ENCODE data around the gene PRKD1. TPM values are rescaled to one million over a fixed set of nuclear protein-coding genes. Genes with fewer than 3 reads are reported as not detected.
"Not testable (repeated sequence)": the region's sequence is repeated elsewhere in the genome, so short reads cannot be mapped to it uniquely, and the experiment has no call there.

The PRKD1 gene
- total RNA-seq, 1 experiment from 2014 or later, result 1.2 TPM

DNA sequence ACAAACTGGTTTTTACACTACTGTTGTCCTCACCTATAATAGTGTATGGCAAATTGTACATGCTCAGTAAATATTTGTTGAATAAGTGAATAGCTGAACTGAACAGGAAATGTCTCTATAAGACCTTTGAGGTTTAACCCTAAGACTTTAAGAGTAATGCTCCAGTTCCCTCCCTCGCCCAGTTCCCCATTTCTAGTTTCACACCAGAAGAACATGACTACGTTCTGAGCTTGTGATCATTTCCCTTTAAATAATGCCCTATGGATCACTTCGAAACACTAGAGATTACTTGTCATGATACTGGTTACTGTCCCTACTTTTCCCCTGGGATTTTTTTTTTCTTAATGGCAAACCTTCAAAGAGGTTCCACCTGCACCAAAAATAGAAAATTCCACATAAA lies 69.3 kb downstream of the PRKD1 start:
- H3K79me2 ChIP-seq (ENCODE audit: low read length), result no peaks in the 10 kb centered on the region
- ATAC-seq, result no peak

GRCh38 chr14:29857551-29857950 lies 70.1 kb downstream of the PRKD1 start:
- H3K27me3 ChIP-seq (ENCODE audit: low read length), result no peaks in the 10 kb centered on the region
- H3K4me3 ChIP-seq (ENCODE audit: low read length), result no peak overlapping the region
- no peaks in the 10 kb centered on the region for H3K79me2 ChIP-seq (ENCODE audit: low read length)
- H3K27ac ChIP-seq (ENCODE audit: low read length), result no peak overlapping the region
- H3K9me2 ChIP-seq (replicated peaks; ENCODE audit: low read length), result no peaks in the 10 kb centered on the region
- no peaks in the 10 kb centered on the region for H4K20me1 ChIP-seq (ENCODE audit: low read length)
- H3K9me3 ChIP-seq (ENCODE audit: low read length), result no peaks in the 10 kb centered on the region
- no TSS peak for BruUV-seq (replicated peaks)
- H3F3A ChIP-seq (ENCODE audit: low read length, unreplicated experiment), result no peaks in the 10 kb centered on the region
- DNase-seq (no peak), ATAC-seq (no peak)
- H3K4me1 ChIP-seq (ENCODE audit: insufficient read depth, low read length), result no peaks in the 10 kb centered on the region
- TF ChIP-seq EZH2 (IDR thresholded peaks at IDR 0.05; ENCODE audit: low read length, unreplicated experiment), result no peak
- no peak for TF ChIP-seq EZH2phosphoT487 (IDR thresholded peaks at IDR 0.05; ENCODE audit: borderline replicate concordance, low read length)
- no peak for TF ChIP-seq CTCF (conservative IDR thresholded peaks at IDR 0.05; ENCODE audit: low read depth, low read length)
- H3K36me3 ChIP-seq (ENCODE audit: low read depth, low read length), result no peaks in the 10 kb centered on the region
- H3K4me2 ChIP-seq (ENCODE audit: low read length), result no peak overlapping the region
- intact Hi-C loops (cut with micrococcal nuclease), result no loop called here
- ChIA-PET POLR2A (ENCODE audit: unreplicated experiment) (no interaction called here), CTCF (no interaction called here)
- no peak overlapping the region for H2AFZ ChIP-seq (ENCODE audit: low read length)
- H3K9ac ChIP-seq (ENCODE audit: low read length), result no peak overlapping the region

More for the DNA sequence above, 69.3 kb downstream of the PRKD1 start:
- Histone ChIP-seq H3K4me2 (ENCODE audit: low read length) (no peak overlapping the region), H3K9me2 (replicated peaks; ENCODE audit: low read length) (no peaks in the 10 kb centered on the region), H4K20me1 (ENCODE audit: low read length) (no peaks in the 10 kb centered on the region), H3K27me3 (ENCODE audit: low read length) (no peaks in the 10 kb centered on the region), H3K36me3 (ENCODE audit: low read depth, low read length) (no peaks in the 10 kb centered on the region), H3F3A (ENCODE audit: low read length, unreplicated experiment) (no peaks in the 10 kb centered on the region), H3K4me1 (ENCODE audit: insufficient read depth, low read length) (no peaks in the 10 kb centered on the region), H3K9ac (ENCODE audit: low read length) (no peak overlapping the region), H3K9me3 (ENCODE audit: low read length) (no peaks in the 10 kb centered on the region), H3K4me3 (ENCODE audit: low read length) (no peak overlapping the region), H2AFZ (ENCODE audit: low read length) (no peak overlapping the region), H3K27ac (ENCODE audit: low read length) (no peak overlapping the region)
- no TSS peak for BruUV-seq (replicated peaks)
- TF ChIP-seq EZH2phosphoT487 (IDR thresholded peaks at IDR 0.05; ENCODE audit: borderline replicate concordance, low read length), result no peak
- TF ChIP-seq CTCF (conservative IDR thresholded peaks at IDR 0.05; ENCODE audit: low read depth, low read length), result no peak
- TF ChIP-seq EZH2 (IDR thresholded peaks at IDR 0.05; ENCODE audit: low read length, unreplicated experiment), result no peak
- POLR2A ChIA-PET (ENCODE audit: unreplicated experiment), result interaction anchor here (0.6 kb wide), 1 partner anchor 12 kb away, joined by 3 read pairs; no protein-coding TSS in a partner anchor
- intact Hi-C loops (cut with micrococcal nuclease), result no loop called here
- CTCF ChIA-PET, result no interaction called here
- DNase-seq, result no peak

DNA sequence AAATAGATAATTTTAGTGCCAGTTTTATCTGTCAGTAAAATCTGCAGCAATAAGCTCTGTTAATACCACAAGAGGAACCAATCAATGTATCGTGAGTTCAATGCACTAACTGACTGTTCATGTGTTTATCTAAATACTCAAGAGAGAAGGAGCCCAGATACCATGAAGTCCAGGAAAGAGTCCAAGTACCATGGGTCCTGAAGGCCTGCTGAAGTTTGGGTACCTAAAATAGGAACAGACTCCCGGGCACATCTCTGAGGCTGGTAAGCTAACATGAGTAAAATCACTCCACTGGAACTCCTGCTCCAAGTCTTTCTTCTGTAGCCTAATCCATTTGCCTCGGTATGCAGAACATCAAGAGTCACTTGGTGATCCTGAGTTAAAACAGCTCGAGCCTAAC lies 71.1 kb downstream of the PRKD1 start:
- intact Hi-C loops (cut with micrococcal nuclease), result no loop called here
- no peak overlapping the region for H3K9ac ChIP-seq (ENCODE audit: low read length)
- DNase-seq, result no peak
- no peaks in the 10 kb centered on the region for H4K20me1 ChIP-seq (ENCODE audit: low read length)
- H3K4me3 ChIP-seq (ENCODE audit: low read length), result no peak overlapping the region
- no peaks in the 10 kb centered on the region for H3K36me3 ChIP-seq (ENCODE audit: low read depth, low read length)
- H3K4me2 ChIP-seq (ENCODE audit: low read length), result no peak overlapping the region
- no peak overlapping the region for H2AFZ ChIP-seq (ENCODE audit: low read length)
- H3F3A ChIP-seq (ENCODE audit: low read length, unreplicated experiment), result no peaks in the 10 kb centered on the region
- H3K9me2 ChIP-seq (replicated peaks; ENCODE audit: low read length), result no peaks in the 10 kb centered on the region
- CTCF ChIA-PET, result no interaction called here
- no peaks in the 10 kb centered on the region for H3K9me3 ChIP-seq (ENCODE audit: low read length)
- no TSS peak for BruUV-seq (replicated peaks)
- no peaks in the 10 kb centered on the region for H3K27me3 ChIP-seq (ENCODE audit: low read length)
- H3K79me2 ChIP-seq (ENCODE audit: low read length), result no peaks in the 10 kb centered on the region
- TF ChIP-seq CTCF (conservative IDR thresholded peaks at IDR 0.05; ENCODE audit: low read depth, low read length), result no peak
- no peak for TF ChIP-seq EZH2phosphoT487 (IDR thresholded peaks at IDR 0.05; ENCODE audit: borderline replicate concordance, low read length)
- TF ChIP-seq EZH2 (IDR thresholded peaks at IDR 0.05; ENCODE audit: low read length, unreplicated experiment), result no peak
- H3K27ac ChIP-seq (ENCODE audit: low read length), result no peak overlapping the region
- no peak for ATAC-seq
- H3K4me1 ChIP-seq (ENCODE audit: insufficient read depth, low read length), result no peaks in the 10 kb centered on the region
- POLR2A ChIA-PET (ENCODE audit: unreplicated experiment), result no interaction called here

DNA sequence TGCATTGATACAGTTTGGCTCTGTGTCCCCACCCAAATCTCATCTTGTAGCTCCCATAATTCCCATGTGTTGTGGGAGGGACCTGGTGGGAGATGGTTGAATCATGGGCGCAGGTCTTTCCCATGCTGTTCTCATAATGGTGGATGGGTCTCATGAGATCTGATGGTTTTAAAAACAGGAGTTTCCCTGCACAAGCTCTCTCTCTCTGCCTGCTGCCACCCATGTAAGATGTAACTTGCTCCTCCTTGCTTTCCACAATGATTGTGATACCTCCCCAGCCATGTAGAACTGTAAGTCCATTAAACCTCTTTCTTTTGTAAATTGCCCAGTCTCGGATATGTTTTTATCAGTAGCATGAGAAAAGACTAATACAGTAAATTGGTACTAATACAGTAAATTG lies 74.0 kb downstream of the PRKD1 start:
- H3K9me2 ChIP-seq (replicated peaks; ENCODE audit: low read length); H3K27ac ChIP-seq (ENCODE audit: low read length); H2AFZ ChIP-seq (ENCODE audit: low read length); H3K4me2 ChIP-seq (ENCODE audit: low read length); H3K9me3 ChIP-seq (ENCODE audit: low read length); POLR2A ChIA-PET (ENCODE audit: unreplicated experiment); BruUV-seq (replicated peaks); CTCF ChIA-PET; ATAC-seq; H3K27me3 ChIP-seq (ENCODE audit: low read length); H3K4me3 ChIP-seq (ENCODE audit: low read length); H3K36me3 ChIP-seq (ENCODE audit: low read depth, low read length); H4K20me1 ChIP-seq (ENCODE audit: low read length); H3K9ac ChIP-seq (ENCODE audit: low read length); intact Hi-C loops (cut with micrococcal nuclease); H3K4me1 ChIP-seq (ENCODE audit: insufficient read depth, low read length); H3F3A ChIP-seq (ENCODE audit: low read length, unreplicated experiment); DNase-seq; H3K79me2 ChIP-seq (ENCODE audit: low read length): not testable (repeated sequence)
